ENCODE results near the gene IL19. TPM values are rescaled to one million over a fixed set of nuclear protein-coding genes. Genes with fewer than 3 reads are reported as not detected.

The IL19 gene
- total RNA-seq, 2 experiments from 2014 or later: not detected

DNA sequence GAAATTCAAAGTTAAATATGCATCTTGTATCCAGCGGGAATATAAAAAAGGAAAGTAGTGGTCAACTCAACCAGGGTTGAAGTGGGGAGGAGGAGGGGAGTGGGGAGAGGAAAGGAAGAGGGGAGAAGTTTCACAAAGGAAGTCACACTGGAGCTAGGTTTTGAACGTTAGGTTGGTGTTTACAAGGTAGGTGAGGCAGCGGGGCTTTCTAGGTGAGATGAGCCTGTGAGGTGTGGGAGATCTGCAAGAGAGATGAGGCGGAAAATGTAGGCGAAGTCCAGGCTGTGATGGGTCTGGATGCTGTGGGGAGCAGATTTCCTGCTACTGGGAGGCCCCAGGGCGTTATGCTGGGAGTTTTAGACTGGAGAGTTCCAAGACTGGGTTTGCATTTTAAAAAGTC lies 58.7 kb downstream of the IL19 start:
- no peaks in the 10 kb centered on the region for H4K20me1 ChIP-seq (ENCODE audit: insufficient read depth, low read length)
- H3K4me1 ChIP-seq (ENCODE audit: insufficient read depth, low read length, poor library complexity, severe bottlenecking): peaks cover 20% of the 10 kb centered on the region
- no TSS peak for BruUV-seq (replicated peaks)
- no peak for TF ChIP-seq EZH2phosphoT487 (IDR thresholded peaks at IDR 0.05; ENCODE audit: borderline replicate concordance, low read depth, low read length)
- TF ChIP-seq, protein P1, sequence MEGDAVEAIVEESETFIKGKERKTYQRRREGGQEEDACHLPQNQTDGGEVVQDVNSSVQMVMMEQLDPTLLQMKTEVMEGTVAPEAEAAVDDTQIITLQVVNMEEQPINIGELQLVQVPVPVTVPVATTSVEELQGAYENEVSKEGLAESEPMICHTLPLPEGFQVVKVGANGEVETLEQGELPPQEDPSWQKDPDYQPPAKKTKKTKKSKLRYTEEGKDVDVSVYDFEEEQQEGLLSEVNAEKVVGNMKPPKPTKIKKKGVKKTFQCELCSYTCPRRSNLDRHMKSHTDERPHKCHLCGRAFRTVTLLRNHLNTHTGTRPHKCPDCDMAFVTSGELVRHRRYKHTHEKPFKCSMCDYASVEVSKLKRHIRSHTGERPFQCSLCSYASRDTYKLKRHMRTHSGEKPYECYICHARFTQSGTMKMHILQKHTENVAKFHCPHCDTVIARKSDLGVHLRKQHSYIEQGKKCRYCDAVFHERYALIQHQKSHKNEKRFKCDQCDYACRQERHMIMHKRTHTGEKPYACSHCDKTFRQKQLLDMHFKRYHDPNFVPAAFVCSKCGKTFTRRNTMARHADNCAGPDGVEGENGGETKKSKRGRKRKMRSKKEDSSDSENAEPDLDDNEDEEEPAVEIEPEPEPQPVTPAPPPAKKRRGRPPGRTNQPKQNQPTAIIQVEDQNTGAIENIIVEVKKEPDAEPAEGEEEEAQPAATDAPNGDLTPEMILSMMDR (conservative IDR thresholded peaks at IDR 0.05; ENCODE audit: low read length): no peak
- H3K27ac ChIP-seq (ENCODE audit: low read depth, low read length, poor library complexity, severe bottlenecking): no peak overlapping the region
- intact Hi-C loops (cut with micrococcal nuclease; ENCODE audit: unreplicated experiment): no loop called here
- peak; percentile 45 for DNase-seq (ENCODE audit: low spot score)
- no peaks in the 10 kb centered on the region for H3K79me2 ChIP-seq (ENCODE audit: insufficient read depth, low read depth, low read length)
- H3K4me2 ChIP-seq (ENCODE audit: low read length): peak overlapping the region; percentile 47
- ChIA-PET CTCF (ENCODE audit: unreplicated experiment) (no interaction called here), POLR2A (interaction anchor here (0.6 kb wide), 1 partner anchor 429 kb away, joined by 3 read pairs; no protein-coding TSS in a partner anchor)
- no peaks in the 10 kb centered on the region for H3K9me3 ChIP-seq (ENCODE audit: low read length)
- no peaks in the 10 kb centered on the region for H3K36me3 ChIP-seq (ENCODE audit: insufficient read depth, low read length)
- H2AFZ ChIP-seq (ENCODE audit: low read length): no peak overlapping the region
- no peaks in the 10 kb centered on the region for H3K9me2 ChIP-seq (ENCODE audit: insufficient read depth, low read length)
- H3K4me3 ChIP-seq (ENCODE audit: low read depth, low read length, poor library complexity, severe bottlenecking): no peak overlapping the region

DNA sequence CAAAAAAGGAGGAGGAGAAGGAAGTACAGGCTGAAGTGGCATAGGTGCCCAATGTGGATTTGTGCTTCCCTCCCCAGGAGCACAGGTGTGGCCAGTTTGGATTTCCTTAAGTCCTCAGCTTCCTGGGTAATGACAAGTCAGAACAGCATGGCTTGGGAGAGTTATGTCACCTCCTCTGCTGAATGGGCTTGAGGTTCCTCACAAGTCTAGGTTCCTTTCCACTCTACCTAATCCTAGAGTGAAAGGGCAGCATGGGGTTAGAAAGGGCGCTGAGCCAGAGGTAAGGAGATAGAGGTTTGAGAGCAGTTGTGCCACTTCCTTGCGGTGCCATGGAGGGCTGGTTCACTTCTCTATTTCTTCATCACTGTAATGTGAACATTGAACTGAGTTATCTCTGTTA lies 59.3 kb downstream of the IL19 start:
- Histone ChIP-seq H3K4me2 (ENCODE audit: low read length) (peak overlapping the region; percentile 47; the same call in 1 of the 2 replicates), H3K4me1 (ENCODE audit: insufficient read depth, low read length, poor library complexity, severe bottlenecking) (peaks cover 20% of the 10 kb centered on the region), H3K79me2 (ENCODE audit: insufficient read depth, low read depth, low read length) (no peaks in the 10 kb centered on the region), H3K27ac (ENCODE audit: low read depth, low read length, poor library complexity, severe bottlenecking) (no peak overlapping the region), H3K36me3 (ENCODE audit: insufficient read depth, low read length) (no peaks in the 10 kb centered on the region), H3K9me2 (ENCODE audit: insufficient read depth, low read length) (no peaks in the 10 kb centered on the region), H2AFZ (ENCODE audit: low read length) (no peak overlapping the region; the same call in 1 of the 2 replicates), H3K9me3 (ENCODE audit: low read length) (no peaks in the 10 kb centered on the region), H3K4me3 (ENCODE audit: low read depth, low read length, poor library complexity, severe bottlenecking) (no peak overlapping the region), H4K20me1 (ENCODE audit: insufficient read depth, low read length) (no peaks in the 10 kb centered on the region)
- TF ChIP-seq, protein P1 (conservative IDR thresholded peaks at IDR 0.05; ENCODE audit: low read length): no peak
- TF ChIP-seq EZH2phosphoT487 (IDR thresholded peaks at IDR 0.05; ENCODE audit: borderline replicate concordance, low read depth, low read length): no peak
- no TSS peak for BruUV-seq (replicated peaks)
- intact Hi-C loops (cut with micrococcal nuclease; ENCODE audit: unreplicated experiment): no loop called here
- no peak for DNase-seq (ENCODE audit: low spot score)
- CTCF ChIA-PET (ENCODE audit: unreplicated experiment): no interaction called here
- POLR2A ChIA-PET: interaction anchor here (1.0 kb wide), 1 partner anchor 172 kb away, joined by 3 read pairs; no protein-coding TSS in a partner anchor

GRCh38 chr1:206831650-206832049 lies 61.1 kb downstream of the IL19 start:
- Histone ChIP-seq H3K79me2 (ENCODE audit: insufficient read depth, low read depth, low read length) (no peaks in the 10 kb centered on the region), H3K36me3 (ENCODE audit: insufficient read depth, low read length) (no peaks in the 10 kb centered on the region), H3K9me3 (ENCODE audit: low read length) (no peaks in the 10 kb centered on the region), H3K4me1 (ENCODE audit: insufficient read depth, low read length, poor library complexity, severe bottlenecking) (peaks cover 20% of the 10 kb centered on the region), H3K27ac (ENCODE audit: low read depth, low read length, poor library complexity, severe bottlenecking) (no peak overlapping the region), H2AFZ (ENCODE audit: low read length) (no peak overlapping the region), H3K4me2 (ENCODE audit: low read length) (no peak overlapping the region), H3K9me2 (ENCODE audit: insufficient read depth, low read length) (no peaks in the 10 kb centered on the region), H3K4me3 (ENCODE audit: low read depth, low read length, poor library complexity, severe bottlenecking) (no peak overlapping the region), H4K20me1 (ENCODE audit: insufficient read depth, low read length) (no peaks in the 10 kb centered on the region)
- CTCF ChIA-PET (ENCODE audit: unreplicated experiment): no interaction called here
- DNase-seq (ENCODE audit: low spot score): no peak
- TF ChIP-seq, protein P1 (conservative IDR thresholded peaks at IDR 0.05; ENCODE audit: low read length): no peak
- no peak for TF ChIP-seq EZH2phosphoT487 (IDR thresholded peaks at IDR 0.05; ENCODE audit: borderline replicate concordance, low read depth, low read length)
- intact Hi-C loops (cut with micrococcal nuclease; ENCODE audit: unreplicated experiment): no loop called here
- POLR2A ChIA-PET: interaction anchor here (1.4 kb wide), 1 partner anchor 21 kb away, joined by 4 read pairs; no protein-coding TSS in a partner anchor
- BruUV-seq (replicated peaks): no TSS peak

Measured in OCI-LY7 (cell line).